OCI-LY7 (cell line): ENCODE data around the gene NOP9. TPM values are rescaled to one million over a fixed set of nuclear protein-coding genes. Genes with fewer than 3 reads are reported as not detected.
"Not testable (repeated sequence)": the region's sequence is repeated elsewhere in the genome, so short reads cannot be mapped to it uniquely, and the experiment has no call there.

Source experiments
- BruUV-seq: library from RNA; stranded (reverse); fragments of 400-500 nt; replicated peaks from 2 replicates; lab custom pipeline; 2021; lab: Mats Ljungman, UMichigan
- CTCF ChIA-PET: fragments of 300-600 bp; sonication (Branson Sonifier 250); formaldehyde crosslinking; loops from one replicate; lab custom pipeline; 2022; ENCODE audit warnings: antibody characterized with exemption; ENCODE audit not compliant: unreplicated experiment; lab: Charles Lee
- POLR2A ChIA-PET: fragments of 300-600 bp; sonication (Branson Sonifier 250); formaldehyde crosslinking; loops from one replicate; lab custom pipeline; 2022; ENCODE audit warnings: antibody characterized with exemption; lab: Charles Lee
- DNase-seq: peaks from one replicate; pipeline ENCODE4 v3.0.0-alpha.2; 2015; ENCODE audit warnings: low spot score
- H2AFZ ChIP-seq: fragments of 200-600 bp; sonication (generic), shearing (Covaris generic); 2 replicates; pipeline ENCODE4 v1.6.1; 2014; ENCODE audit warnings: mild to moderate bottlenecking, antibody characterized with exemption, low read length, moderate library complexity
- H3K27ac ChIP-seq: fragments of 200-600 bp; sonication (generic); 2 replicates; pipeline ENCODE4 v1.5.1; 2014; ENCODE audit warnings: mixed run types, low read depth, mild to moderate bottlenecking, moderate library complexity, low read length, inconsistent platforms; ENCODE audit not compliant: poor library complexity, severe bottlenecking
- H3K36me3 ChIP-seq: fragments of 200-600 bp; sonication (generic); 2 replicates; pipeline ENCODE4 v1.6.1; 2014; ENCODE audit warnings: mild to moderate bottlenecking, antibody characterized with exemption, low read length, moderate library complexity, mixed read lengths; ENCODE audit not compliant: insufficient read depth
- H3K4me1 ChIP-seq: fragments of 200-600 bp; sonication (generic); 2 replicates; pipeline ENCODE4 v1.5.1; 2014; ENCODE audit warnings: mild to moderate bottlenecking, low read length; ENCODE audit not compliant: insufficient read depth, poor library complexity, severe bottlenecking
- H3K4me2 ChIP-seq: fragments of 200-600 bp; sonication (generic); 2 replicates; pipeline ENCODE4 v1.6.1; 2014; ENCODE audit warnings: mild to moderate bottlenecking, low read length
- H3K4me3 ChIP-seq: fragments of 200-600 bp; sonication (generic); 2 replicates; pipeline ENCODE4 v1.5.1; 2014; ENCODE audit warnings: mild to moderate bottlenecking, low read depth, low read length; ENCODE audit not compliant: poor library complexity, severe bottlenecking
- H3K79me2 ChIP-seq: fragments of 200-600 bp; sonication (generic); 2 replicates; pipeline ENCODE4 v1.6.1; 2016; ENCODE audit warnings: low read depth, mild to moderate bottlenecking, low read length, moderate library complexity, mixed read lengths; ENCODE audit not compliant: insufficient read depth
- H3K9me2 ChIP-seq: fragments of 200-600 bp; sonication (generic); 2 replicates; pipeline ENCODE4 v1.6.1; 2016; ENCODE audit warnings: mild to moderate bottlenecking, low read length, mixed read lengths; ENCODE audit not compliant: insufficient read depth
- H3K9me3 ChIP-seq: fragments of 200-600 bp; sonication (generic); 2 replicates; pipeline ENCODE4 v1.6.1; 2014; ENCODE audit warnings: mild to moderate bottlenecking, mixed run types, low read length, mixed read lengths
- H4K20me1 ChIP-seq: fragments of 200-600 bp; sonication (generic); 2 replicates; pipeline ENCODE4 v1.6.1; 2014; ENCODE audit warnings: mild to moderate bottlenecking, antibody characterized with exemption, low read length, moderate library complexity, mixed read lengths; ENCODE audit not compliant: insufficient read depth
- EZH2phosphoT487 ChIP-seq: fragments of 200-600 bp; sonication (generic); IDR thresholded peaks from 2 replicates; pipeline ENCODE4 v1.6.1; 2018; ENCODE audit warnings: low read depth, borderline replicate concordance, mild to moderate bottlenecking, mixed run types, antibody characterized with exemption, low read length, moderate library complexity, mixed read lengths
- intact Hi-C: fragments of 100-400 bp; cut with micrococcal nuclease; formaldehyde crosslinking; loops from one replicate; pipeline ENCODE4 v1.10.0; 2022; ENCODE audit not compliant: unreplicated experiment
- total RNA-seq, 2 experiments: library from RNA; depleted of rRNA in 1 of 2; stranded (reverse); fragments of >200 nt in 1 of 2; shearing (Covaris generic) in 1 of 2; gene quantifications; 2 replicates each; pipeline ENCODE4 v1.2.3, GENCODE V29; 2014 to 2022
- TF ChIP-seq, protein P1 (sequence below): fragments of 200-600 bp; sonication (generic); conservative IDR thresholded peaks from 2 replicates; pipeline ENCODE4 v1.5.1; 2014; ENCODE audit warnings: mild to moderate bottlenecking, antibody characterized with exemption, low read length, moderate library complexity, mixed read lengths

Gene NOP9
- total RNA-seq, 2 experiments from 2014 or later, result 33.2 to 52.6 TPM

DNA sequence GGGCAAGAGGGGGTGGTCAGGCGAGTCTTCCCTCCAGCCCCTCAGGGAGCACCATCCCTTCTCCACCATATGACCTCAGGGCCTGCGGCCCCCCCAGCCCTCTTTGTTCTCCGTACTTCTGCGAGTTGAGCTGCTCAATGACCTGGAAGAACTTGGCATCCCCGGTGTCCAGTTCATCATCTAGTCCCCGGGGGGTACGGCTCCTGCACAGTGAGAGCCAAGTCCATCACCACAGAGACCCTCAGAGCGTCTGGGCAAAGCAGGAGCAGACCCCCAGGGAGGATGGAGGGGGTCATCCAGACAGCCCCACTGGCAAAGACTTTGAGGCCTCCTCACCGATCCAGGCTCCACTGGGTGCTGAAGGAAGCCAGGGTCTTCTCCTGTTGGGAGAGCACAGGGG is 26.3 kb downstream of the NOP9 start:
- no peak for DNase-seq
- peaks cover 7% of the 10 kb centered on the region for H3K4me1 ChIP-seq
- CTCF ChIA-PET, result interaction anchor here (1.8 kb wide), 1 partner anchor 105 kb away, joined by 5 read pairs; no protein-coding TSS in a partner anchor
- no peak for TF ChIP-seq EZH2phosphoT487
- TF ChIP-seq, protein P1, sequence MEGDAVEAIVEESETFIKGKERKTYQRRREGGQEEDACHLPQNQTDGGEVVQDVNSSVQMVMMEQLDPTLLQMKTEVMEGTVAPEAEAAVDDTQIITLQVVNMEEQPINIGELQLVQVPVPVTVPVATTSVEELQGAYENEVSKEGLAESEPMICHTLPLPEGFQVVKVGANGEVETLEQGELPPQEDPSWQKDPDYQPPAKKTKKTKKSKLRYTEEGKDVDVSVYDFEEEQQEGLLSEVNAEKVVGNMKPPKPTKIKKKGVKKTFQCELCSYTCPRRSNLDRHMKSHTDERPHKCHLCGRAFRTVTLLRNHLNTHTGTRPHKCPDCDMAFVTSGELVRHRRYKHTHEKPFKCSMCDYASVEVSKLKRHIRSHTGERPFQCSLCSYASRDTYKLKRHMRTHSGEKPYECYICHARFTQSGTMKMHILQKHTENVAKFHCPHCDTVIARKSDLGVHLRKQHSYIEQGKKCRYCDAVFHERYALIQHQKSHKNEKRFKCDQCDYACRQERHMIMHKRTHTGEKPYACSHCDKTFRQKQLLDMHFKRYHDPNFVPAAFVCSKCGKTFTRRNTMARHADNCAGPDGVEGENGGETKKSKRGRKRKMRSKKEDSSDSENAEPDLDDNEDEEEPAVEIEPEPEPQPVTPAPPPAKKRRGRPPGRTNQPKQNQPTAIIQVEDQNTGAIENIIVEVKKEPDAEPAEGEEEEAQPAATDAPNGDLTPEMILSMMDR, result no peak
- BruUV-seq, result no TSS peak
- H3K9me2 ChIP-seq, result no peaks in the 10 kb centered on the region
- H3K4me3 ChIP-seq, result no peak overlapping the region
- H3K36me3 ChIP-seq, result no peaks in the 10 kb centered on the region
- H3K4me2 ChIP-seq, result no peak overlapping the region
- no peaks in the 10 kb centered on the region for H3K9me3 ChIP-seq
- intact Hi-C loops, result no loop called here
- no peaks in the 10 kb centered on the region for H4K20me1 ChIP-seq
- no peaks in the 10 kb centered on the region for H3K79me2 ChIP-seq
- POLR2A ChIA-PET, result no interaction called here
- H2AFZ ChIP-seq, result no peak overlapping the region
- no peak overlapping the region for H3K27ac ChIP-seq

DNA sequence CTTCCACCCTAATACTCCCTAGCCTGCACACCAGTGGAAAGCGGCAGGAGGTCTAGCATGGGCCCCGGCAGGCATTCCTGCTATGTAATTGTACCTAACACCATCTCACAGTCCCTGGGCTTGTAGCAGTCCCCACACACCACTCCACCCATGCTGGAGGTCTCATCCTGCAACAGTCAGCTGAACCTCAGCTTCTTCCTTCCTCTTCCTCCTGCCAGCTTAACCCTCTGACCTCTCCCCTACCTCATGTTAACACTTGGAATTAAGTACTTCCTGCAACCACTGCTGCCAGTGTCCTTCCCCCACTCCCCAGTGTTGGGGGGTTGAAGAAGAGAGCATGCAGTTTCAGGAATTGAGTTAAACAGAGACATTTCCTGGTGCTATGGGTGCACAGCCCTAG is 27.7 kb downstream of the NOP9 start:
- intact Hi-C loops, result no loop called here
- Histone ChIP-seq H3K4me1 (peaks cover 9% of the 10 kb centered on the region), H4K20me1 (no peaks in the 10 kb centered on the region), H3K79me2 (no peaks in the 10 kb centered on the region), H3K9me3 (no peaks in the 10 kb centered on the region), H3K27ac (no peak overlapping the region), H3K4me2 (peak overlapping the region; percentile 15; the same call in 1 of the 2 replicates), H3K4me3 (no peak overlapping the region), H2AFZ (peak overlapping the region; percentile 87), H3K36me3 (no peaks in the 10 kb centered on the region), H3K9me2 (no peaks in the 10 kb centered on the region)
- TF ChIP-seq, protein P1, result no peak
- TF ChIP-seq EZH2phosphoT487, result no peak
- POLR2A ChIA-PET, result interaction anchor here (0.6 kb wide), 1 partner anchor 217 kb away, joined by 5 read pairs; no protein-coding TSS in a partner anchor
- CTCF ChIA-PET, result interaction anchor here (1.0 kb wide), 1 partner anchor 104 kb away, joined by 6 read pairs; no protein-coding TSS in a partner anchor
- no peak for DNase-seq
- no TSS peak for BruUV-seq

DNA sequence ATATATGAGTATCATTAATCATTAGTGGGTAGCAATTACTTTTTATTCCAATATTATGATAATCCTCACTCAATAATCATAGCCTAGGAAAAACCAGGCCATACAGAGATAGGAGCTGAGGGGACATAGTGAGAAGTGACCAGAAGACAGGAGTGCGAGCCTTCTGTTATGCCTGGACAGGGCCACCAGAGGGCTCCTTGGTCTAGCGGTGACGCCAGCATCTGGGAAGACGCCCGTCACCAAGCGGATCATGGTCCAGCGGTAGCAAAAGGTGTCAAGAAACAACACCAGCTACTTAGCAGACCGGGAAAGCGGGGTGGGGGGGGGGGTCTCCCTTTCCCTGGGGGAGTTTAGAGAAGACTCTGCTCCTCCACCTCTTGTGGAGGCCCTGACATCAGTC is 28.3 kb downstream of the NOP9 start:
- H3K9me2 ChIP-seq, H4K20me1 ChIP-seq, H3K4me3 ChIP-seq, POLR2A ChIA-PET, H3K79me2 ChIP-seq, H3K27ac ChIP-seq, H2AFZ ChIP-seq, CTCF ChIA-PET, H3K36me3 ChIP-seq, BruUV-seq, H3K4me2 ChIP-seq, H3K9me3 ChIP-seq, DNase-seq: not testable (repeated sequence)
- TF ChIP-seq, protein P1, result peak; percentile 60
- intact Hi-C loops, result loop anchor here (1.0 kb wide), 1 partner anchor 84 kb away; no protein-coding TSS in a partner anchor
- H3K4me1 ChIP-seq, result peaks cover 15% of the 10 kb centered on the region
